ENCODE results near the gene MEGF6. TPM values are rescaled to one million over a fixed set of nuclear protein-coding genes. Genes with fewer than 3 reads are reported as not detected.
"Not testable (repeated sequence)": the region's sequence is repeated elsewhere in the genome, so short reads cannot be mapped to it uniquely, and the experiment has no call there.

Gene MEGF6
- total RNA-seq, 5 donors from 2014 or later (not counting 1 experiment from before 2014, with no cell fraction given): 63.3 to 213 (median 193) TPM

DNA sequence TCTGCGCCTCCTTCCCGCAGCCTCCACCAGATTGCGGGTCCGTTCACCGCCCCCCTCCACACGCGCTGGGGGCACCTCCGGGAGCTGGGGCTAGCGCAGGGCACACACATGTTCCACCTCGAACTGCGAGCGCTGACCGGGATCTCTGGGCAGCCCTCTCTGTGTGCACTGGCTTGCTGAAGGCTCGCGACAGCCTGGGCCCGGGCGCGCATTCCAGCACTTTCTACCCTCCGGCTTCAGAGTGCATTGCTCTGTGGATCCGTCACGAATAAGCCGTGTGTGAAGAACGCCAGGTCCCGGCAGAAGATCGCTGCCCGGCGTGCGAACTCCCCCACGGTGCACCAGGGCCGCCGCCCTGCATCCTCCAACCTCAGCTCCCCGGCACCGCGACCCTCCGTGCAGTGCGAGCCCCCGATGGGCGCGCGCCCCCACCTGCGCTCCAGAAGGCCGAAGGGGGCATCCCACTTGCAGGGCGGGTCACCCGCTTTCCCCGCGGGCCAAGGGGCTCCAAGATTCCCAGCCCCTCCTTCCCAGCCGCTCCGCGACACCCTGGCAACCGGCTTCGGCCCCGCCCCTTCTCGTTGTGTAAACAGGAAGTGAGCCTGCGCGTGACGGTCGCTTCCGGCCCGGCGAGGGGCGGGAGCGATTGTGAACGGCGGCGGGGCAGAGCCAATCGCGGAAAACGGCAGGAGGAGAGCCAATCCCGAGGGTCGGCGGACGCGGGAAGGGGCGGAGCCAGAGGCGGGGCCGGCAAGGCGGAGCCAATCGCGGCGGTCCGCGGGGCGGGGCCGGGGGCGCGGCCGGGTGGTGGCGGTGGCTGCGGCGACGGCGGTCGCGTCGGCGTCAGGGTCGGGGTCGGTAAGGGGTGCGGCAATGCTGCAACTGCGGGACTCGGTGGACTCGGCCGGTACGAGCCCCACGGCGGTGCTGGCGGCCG lies 13.2 kb upstream of the MEGF6 start, which contains the start of gene TPRG1L:
Gene TPRG1L, plus strand, starts transcription at position 816 of the 937 bp plus-strand sequence. Its CDS starts 58 bp downstream, at position 874.
- H3K9me3 ChIP-seq: no peaks in the 10 kb centered on the region
- Mint-ChIP-seq H3K9me3 (no peaks in the 10 kb centered on the region), H3K36me3 (peaks cover 13% of the 10 kb centered on the region), H3K4me3 (peak within 1 kb of the TSS; percentile 84 to 99 (median 98)), H3K27me3 (no peaks in the 10 kb centered on the region), H3K4me1 (peaks cover 42 to 48% (median 47%) of the 10 kb centered on the region in 3 donors), H3K27ac (peak within 1 kb of the TSS; percentile 80 to 92)
- H3K4me3 ChIP-seq (ENCODE audit: control insufficient read depth in 1 of 2, extremely low read depth in 1 of 2, low read length in 1 of 2): peak within 1 kb of the TSS; percentile 62 to 68
- ChIA-PET CTCF (no interaction called here), POLR2A (no interaction called here)
- peaks cover 10 to 35% of the 10 kb centered on the region in 2 experiments for H3K4me1 ChIP-seq (ENCODE audit: control insufficient read depth in 1 of 2, extremely low read depth in 1 of 2, insufficient read depth in 2 of 2, low read length in 2 of 2)
- peak; percentile 94 to 99 (median 98) for DNase-seq
- peaks cover 9 to 19% of the 10 kb centered on the region in 2 donors for H3K36me3 ChIP-seq (ENCODE audit: control insufficient read depth in 2 of 2, extremely low read depth in 1 of 2, insufficient read depth in 1 of 2, low read length in 1 of 2)
- under 1% methylated on average over 102 of the region's 108 CpGs for WGBS (ENCODE audit: insufficient coverage)
- H3K27me3 ChIP-seq (replicated peaks in 1 of 2; ENCODE audit: control insufficient read depth in 2 of 2, extremely low read depth in 1 of 2, insufficient read depth in 2 of 2, low read length in 1 of 2): no peaks in the 10 kb centered on the region
- peak within 1 kb of the TSS; percentile 47 for H3K27ac ChIP-seq (ENCODE audit: low read length)
- peak; percentile 91 to 95 (median 93) for ATAC-seq (replicated peaks in 1 of 4)

DNA sequence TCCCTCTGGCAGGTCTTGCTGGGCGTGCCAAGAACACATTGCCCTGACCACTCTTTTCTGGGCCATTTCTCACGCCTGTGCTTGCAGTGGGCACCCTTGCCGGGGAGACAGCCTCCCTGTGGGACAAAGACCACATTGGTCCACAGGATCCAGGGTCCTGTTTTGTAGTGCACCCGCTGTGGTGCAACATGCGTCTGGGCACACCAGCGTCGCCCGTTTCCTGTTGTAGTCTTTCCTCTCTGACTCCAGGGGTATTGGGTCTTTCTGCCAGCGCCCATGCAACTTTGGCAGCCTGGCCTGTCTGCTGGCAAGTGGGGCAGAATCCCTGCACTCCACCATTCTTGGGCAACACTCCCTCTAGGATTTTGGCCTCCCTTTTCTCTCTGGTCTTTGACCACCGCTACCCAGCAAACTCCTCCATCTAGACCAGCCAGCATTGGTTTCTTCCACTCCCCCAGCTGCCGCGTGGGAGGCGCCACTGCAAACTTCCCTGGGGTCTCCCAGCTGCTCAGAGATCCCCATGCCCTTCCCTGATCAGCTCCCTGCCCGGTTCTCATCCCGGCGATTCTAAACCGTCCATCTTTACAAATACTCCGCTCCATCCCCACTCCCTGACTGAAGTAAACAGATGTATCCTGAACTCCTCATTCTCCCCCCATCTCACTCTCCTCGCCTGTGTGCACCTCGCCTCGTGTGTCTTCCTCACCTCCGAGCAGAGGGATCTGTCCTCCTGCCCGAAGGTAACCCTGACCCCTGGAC lies 12.3 kb upstream of the MEGF6 start:
- peaks cover 12 to 43% of the 10 kb centered on the region in 2 experiments for H3K4me1 ChIP-seq (ENCODE audit: control insufficient read depth in 1 of 2, extremely low read depth in 1 of 2, insufficient read depth in 2 of 2, low read length in 2 of 2)
- CTCF ChIA-PET: interaction anchor here in 1 of 2 donors (0.6 kb wide), 1 partner anchor 155 kb away, joined by 3 read pairs; no protein-coding TSS in a partner anchor
- DNase-seq: peak in 2 of 35 experiments; percentile 15 to 16

DNA sequence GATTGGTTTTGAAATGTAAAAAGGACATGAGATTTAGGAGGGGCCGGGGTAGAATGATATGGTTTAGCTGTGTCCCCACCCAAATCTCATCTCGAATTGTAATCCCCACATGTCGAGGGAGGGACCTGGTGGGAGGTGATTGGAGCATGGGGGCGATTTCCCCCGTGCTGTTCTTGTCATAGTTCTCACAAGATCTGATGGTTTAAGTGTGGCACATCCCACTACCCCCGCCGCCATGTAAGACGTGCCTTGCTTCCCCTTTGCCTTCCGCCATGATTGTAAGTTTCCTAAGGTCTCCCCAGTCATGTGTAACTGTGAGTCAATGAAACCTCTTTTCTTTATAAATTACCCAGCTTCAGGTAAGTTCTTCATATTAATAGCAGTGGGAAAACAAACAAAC lies 10.8 kb upstream of the MEGF6 start:
- H3K36me3 ChIP-seq (ENCODE audit: control insufficient read depth in 2 of 2, extremely low read depth in 1 of 2, insufficient read depth in 1 of 2, low read length in 1 of 2); ATAC-seq (replicated peaks in 1 of 4); DNase-seq; H3K9me3 Mint-ChIP-seq; H3K27me3 ChIP-seq (replicated peaks in 1 of 2; ENCODE audit: control insufficient read depth in 2 of 2, extremely low read depth in 1 of 2, insufficient read depth in 2 of 2, low read length in 1 of 2); POLR2A ChIA-PET; H3K36me3 Mint-ChIP-seq; H3K27ac ChIP-seq (ENCODE audit: low read length); H3K4me3 ChIP-seq (ENCODE audit: control insufficient read depth in 1 of 2, extremely low read depth in 1 of 2, low read length in 1 of 2); H3K9me3 ChIP-seq; H3K27me3 Mint-ChIP-seq: not testable (repeated sequence)
- Mint-ChIP-seq H3K4me3 (peak overlapping the region; percentile 84 to 99 (median 98)), H3K4me1 (peaks cover 48 to 55% (median 53%) of the 10 kb centered on the region in 3 donors), H3K27ac (peak overlapping the region; percentile 48 to 56)
- H3K4me1 ChIP-seq (ENCODE audit: control insufficient read depth in 1 of 2, extremely low read depth in 1 of 2, insufficient read depth in 2 of 2, low read length in 2 of 2): peaks cover 12 to 44% of the 10 kb centered on the region in 2 experiments
- no CpG with 5 or more reads among the region's 9 CpGs for WGBS (ENCODE audit: insufficient coverage)
- CTCF ChIA-PET: interaction anchor here in 1 of 2 donors (1.1 kb wide), 1 partner anchor 57 kb away, joined by 3 read pairs; no protein-coding TSS in a partner anchor

More for the DNA sequence above, 12.3 kb upstream of the MEGF6 start:
- Mint-ChIP-seq H3K4me3 (peak overlapping the region; percentile 84 to 99 (median 98)), H3K9me3 (no peaks in the 10 kb centered on the region), H3K27me3 (no peaks in the 10 kb centered on the region), H3K27ac (peak overlapping the region; percentile 71 to 80), H3K36me3 (peaks cover 9% of the 10 kb centered on the region), H3K4me1 (peaks cover 48 to 55% (median 53%) of the 10 kb centered on the region in 3 donors)
- Histone ChIP-seq H3K27me3 (replicated peaks in 1 of 2; ENCODE audit: control insufficient read depth in 2 of 2, extremely low read depth in 1 of 2, insufficient read depth in 2 of 2, low read length in 1 of 2) (peaks cover 0 to 2% of the 10 kb centered on the region in 2 experiments), H3K36me3 (ENCODE audit: control insufficient read depth in 2 of 2, extremely low read depth in 1 of 2, insufficient read depth in 1 of 2, low read length in 1 of 2) (peaks cover 8 to 15% of the 10 kb centered on the region in 2 donors), H3K4me3 (ENCODE audit: control insufficient read depth in 1 of 2, extremely low read depth in 1 of 2, low read length in 1 of 2) (peak overlapping the region; percentile 62 to 68), H3K27ac (ENCODE audit: low read length) (no peak overlapping the region), H3K9me3 (no peaks in the 10 kb centered on the region)
- POLR2A ChIA-PET: no interaction called here
- ATAC-seq (replicated peaks in 1 of 4): no peak
- 32% methylated on average over 23 of the region's 23 CpGs for WGBS (ENCODE audit: insufficient coverage)

DNA sequence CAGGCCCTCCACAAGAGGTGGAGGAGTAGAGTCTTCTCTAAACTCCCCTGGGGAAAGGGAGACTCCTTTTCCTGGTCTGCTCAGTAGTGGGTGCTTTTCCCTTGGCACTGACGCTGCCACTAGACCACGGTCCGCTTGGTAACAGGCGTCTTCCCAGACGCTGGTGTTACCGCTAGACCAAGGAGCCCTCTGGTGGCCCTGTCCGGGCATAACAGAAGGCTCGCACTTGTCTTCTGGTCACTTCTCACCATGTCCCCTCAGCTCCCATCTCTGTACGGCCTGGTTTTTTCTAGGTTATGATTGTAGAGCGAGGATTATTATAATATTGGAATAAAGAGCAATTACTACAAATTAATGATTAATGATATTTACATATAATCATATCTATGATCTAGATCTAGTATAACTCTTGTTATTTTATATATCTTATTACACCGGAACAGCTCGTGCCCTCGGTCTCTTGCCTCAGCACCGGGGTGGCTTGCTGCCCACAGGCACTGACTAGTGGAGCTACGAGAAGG lies 9.9 kb upstream of the MEGF6 start:
- Mint-ChIP-seq H3K4me3 (peak overlapping the region in 1 of 3 donors; percentile 17), H3K4me1 (peaks cover 46 to 54% (median 50%) of the 10 kb centered on the region in 3 donors)
- H3K36me3 Mint-ChIP-seq; H3K4me3 ChIP-seq (ENCODE audit: control insufficient read depth in 1 of 2, extremely low read depth in 1 of 2, low read length in 1 of 2); H3K36me3 ChIP-seq (ENCODE audit: control insufficient read depth in 2 of 2, extremely low read depth in 1 of 2, insufficient read depth in 1 of 2, low read length in 1 of 2); H3K27ac ChIP-seq (ENCODE audit: low read length); H3K9me3 Mint-ChIP-seq; H3K9me3 ChIP-seq; POLR2A ChIA-PET; H3K27me3 Mint-ChIP-seq; H3K27ac Mint-ChIP-seq; ATAC-seq (replicated peaks in 1 of 4): not testable (repeated sequence)
- CTCF ChIA-PET: interaction anchor here in 1 of 2 donors (0.8 to 1.1 kb wide), 3 partner anchors 16 to 56 kb away, joined by 3 read pairs; no protein-coding TSS in a partner anchor
- peaks cover 12 to 44% of the 10 kb centered on the region in 2 experiments for H3K4me1 ChIP-seq (ENCODE audit: control insufficient read depth in 1 of 2, extremely low read depth in 1 of 2, insufficient read depth in 2 of 2, low read length in 2 of 2)
- peak in 1 of 35 experiments; percentile 33 for DNase-seq
- 53% methylated on average over 4 of the region's 15 CpGs for WGBS (ENCODE audit: insufficient coverage)
- H3K27me3 ChIP-seq (replicated peaks in 1 of 2; ENCODE audit: control insufficient read depth in 2 of 2, extremely low read depth in 1 of 2, insufficient read depth in 2 of 2, low read length in 1 of 2): peaks cover 0 to 12% of the 10 kb centered on the region in 2 experiments

DNA sequence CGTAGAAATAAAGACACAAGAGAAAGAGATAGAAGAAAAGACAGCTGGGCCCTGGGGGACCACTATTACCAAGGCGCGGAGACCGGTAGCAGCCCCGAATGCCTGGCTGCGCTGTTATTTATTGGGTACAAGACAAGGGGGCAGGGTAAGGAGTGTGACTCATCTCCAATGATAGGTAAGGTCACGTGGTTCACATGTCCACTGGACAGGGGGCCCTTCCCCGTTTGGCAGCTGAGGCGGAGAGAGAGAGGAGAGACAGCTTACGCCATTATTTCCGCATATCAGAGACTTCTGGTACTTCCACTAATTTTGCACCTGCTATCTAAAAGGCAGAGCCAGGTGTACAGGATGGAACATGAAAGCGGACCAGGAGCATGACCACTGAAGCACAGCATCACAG lies 9.4 kb upstream of the MEGF6 start:
- Mint-ChIP-seq H3K36me3 (no peaks in the 10 kb centered on the region), H3K9me3 (no peaks in the 10 kb centered on the region), H3K4me3 (no peak overlapping the region), H3K27ac (no peak overlapping the region), H3K27me3 (peaks cover 0 to under 1% of the 10 kb centered on the region in 2 donors), H3K4me1 (peaks cover 41 to 49% (median 45%) of the 10 kb centered on the region in 3 donors)
- peaks cover 9 to 40% of the 10 kb centered on the region in 2 experiments for H3K4me1 ChIP-seq (ENCODE audit: control insufficient read depth in 1 of 2, extremely low read depth in 1 of 2, insufficient read depth in 2 of 2, low read length in 2 of 2)
- POLR2A ChIA-PET: no interaction called here
- DNase-seq (no peak), ATAC-seq (replicated peaks in 1 of 4) (no peak)
- no peak overlapping the region for H3K27ac ChIP-seq (ENCODE audit: low read length)
- H3K36me3 ChIP-seq (ENCODE audit: control insufficient read depth in 2 of 2, extremely low read depth in 1 of 2, insufficient read depth in 1 of 2, low read length in 1 of 2): no peaks in the 10 kb centered on the region
- CTCF ChIA-PET: interaction anchor here in 1 of 2 donors (0.8 to 2.2 kb wide), 4 partner anchors 16 to 168 kb away, joined by 3 to 9 read pairs (median 3); no protein-coding TSS in a partner anchor
- no peaks in the 10 kb centered on the region for H3K9me3 ChIP-seq
- H3K27me3 ChIP-seq (replicated peaks in 1 of 2; ENCODE audit: control insufficient read depth in 2 of 2, extremely low read depth in 1 of 2, insufficient read depth in 2 of 2, low read length in 1 of 2): peaks cover 0 to 12% of the 10 kb centered on the region in 2 experiments
- WGBS (ENCODE audit: insufficient coverage): 94% methylated on average over 6 of the region's 12 CpGs
- no peak overlapping the region for H3K4me3 ChIP-seq (ENCODE audit: control insufficient read depth in 1 of 2, extremely low read depth in 1 of 2, low read length in 1 of 2)
